ENCODE data around the gene TMIGD1. TPM values are rescaled to one million over a fixed set of nuclear protein-coding genes. Genes with fewer than 3 reads are reported as not detected.

The TMIGD1 gene
- total and polyA plus RNA-seq, 7 experiments from 2014 or later = not detected

DNA sequence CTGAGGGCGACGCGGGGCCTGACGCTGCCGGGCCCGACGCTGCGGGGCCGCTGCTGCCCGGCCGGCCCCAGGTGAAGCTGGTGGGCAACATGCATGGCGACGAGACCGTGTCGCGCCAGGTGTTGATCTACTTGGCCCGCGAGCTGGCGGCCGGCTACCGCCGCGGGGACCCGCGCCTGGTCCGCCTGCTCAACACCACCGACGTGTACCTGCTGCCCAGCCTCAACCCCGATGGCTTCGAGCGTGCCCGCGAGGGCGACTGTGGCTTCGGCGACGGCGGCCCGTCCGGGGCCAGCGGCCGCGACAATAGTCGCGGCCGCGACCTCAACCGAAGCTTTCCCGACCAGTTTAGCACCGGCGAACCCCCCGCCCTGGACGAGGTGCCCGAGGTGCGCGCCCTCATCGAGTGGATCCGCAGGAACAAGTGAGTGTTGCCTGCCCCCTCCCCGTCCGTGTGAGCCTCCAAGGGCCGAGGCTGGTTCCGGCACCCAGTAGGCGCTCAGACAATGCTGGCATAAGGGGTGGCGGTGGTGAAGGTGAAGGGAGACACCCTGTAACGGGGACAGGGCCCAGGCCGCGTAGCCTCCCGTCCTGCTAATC lies 45.5 kb upstream of the TMIGD1 start:
- ATAC-seq (no peak), DNase-seq (peak in 7 of 9 donors; percentile 12 to 43 (median 18))
- no peaks in the 10 kb centered on the region for H3K27me3 Mint-ChIP-seq
- H3K4me1 Mint-ChIP-seq = peaks cover 36 to 69% (median 58%) of the 10 kb centered on the region in 7 donors
- peak overlapping the region; percentile 76 for H3K4me3 ChIP-seq (ENCODE audit: low read length)
- ChIA-PET CTCF (interaction anchor here (0.8 kb wide), 1 partner anchor 34 kb away, joined by 3 read pairs; no protein-coding TSS in a partner anchor), POLR2A (interaction anchor here (1.1 kb wide), 1 partner anchor 15 kb away, joined by 3 read pairs; no protein-coding TSS in a partner anchor)
- peak overlapping the region in 8 of 9 donors; percentile 6 to 82 (median 54) for H3K27ac Mint-ChIP-seq
- H3K36me3 ChIP-seq (ENCODE audit: control insufficient read depth in 2 of 3, insufficient read depth in 3 of 3, low read length in 3 of 3) = peaks cover 0 to 5% (median 0%) of the 10 kb centered on the region in 3 experiments
- H3K27ac ChIP-seq (ENCODE audit: low read depth, low read length) = peak overlapping the region; percentile 81
- H3K4me1 ChIP-seq (ENCODE audit: control insufficient read depth in 2 of 2, insufficient read depth in 2 of 2, low read length in 2 of 2) = peaks cover 20 to 50% of the 10 kb centered on the region in 2 donors
- no peaks in the 10 kb centered on the region for H3K9me3 ChIP-seq (ENCODE audit: control insufficient read depth in 2 of 3, low read length in 3 of 3)
- H3K27me3 ChIP-seq (ENCODE audit: control insufficient read depth in 2 of 2, insufficient read depth in 2 of 2, low read length in 2 of 2) = no peaks in the 10 kb centered on the region
- intact Hi-C loops (cut with micrococcal nuclease) = loop anchor here (2.0 to 10.0 kb wide), 4 partner anchors 47 to 445 kb away; partner anchors contain the start of genes BLMH (in 1 of the 2), CRLF3 (in 1 of the 2) and GOSR1 (in 1 of the 2)
- H3K9me3 Mint-ChIP-seq = peaks cover 0 to 4% (median 0%) of the 10 kb centered on the region in 11 donors
- H3K36me3 Mint-ChIP-seq = peaks cover 0 to 3% (median 0%) of the 10 kb centered on the region in 5 donors
- peak overlapping the region; percentile 80 to 96 (median 90) for H3K4me3 Mint-ChIP-seq

DNA sequence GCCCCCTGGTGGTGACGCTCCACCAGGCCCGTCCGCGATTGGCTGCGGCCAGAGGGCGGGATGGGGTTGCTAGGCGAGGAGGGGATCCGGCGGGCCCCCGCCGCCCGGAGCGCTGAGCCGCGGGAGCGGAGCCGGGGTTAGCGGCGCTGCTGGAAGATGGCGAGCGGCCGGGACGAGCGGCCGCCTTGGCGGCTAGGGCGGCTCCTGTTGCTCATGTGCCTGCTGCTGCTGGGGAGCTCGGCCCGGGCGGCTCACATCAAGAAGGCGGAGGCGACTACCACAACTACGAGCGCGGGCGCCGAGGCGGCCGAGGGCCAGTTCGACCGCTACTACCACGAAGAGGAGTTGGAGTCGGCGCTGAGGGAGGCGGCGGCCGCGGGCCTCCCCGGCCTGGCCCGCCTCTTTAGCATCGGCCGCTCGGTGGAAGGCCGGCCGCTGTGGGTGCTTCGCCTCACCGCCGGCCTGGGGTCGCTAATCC lies 45.0 kb upstream of the TMIGD1 start, which contains the start of gene CPD:
TSS of gene CPD (plus strand) at position 103 of the 478 bp plus-strand sequence. CDS start at position 157, 54 bp downstream.
- H3K27ac ChIP-seq (ENCODE audit: low read depth, low read length) = peak within 1 kb of the TSS; percentile 81
- Mint-ChIP-seq H3K4me3 (peak within 1 kb of the TSS; percentile 90 to 99 (median 94)), H3K9me3 (peaks cover 0 to 4% (median 0%) of the 10 kb centered on the region in 11 donors), H3K36me3 (peaks cover 0 to 3% (median 0%) of the 10 kb centered on the region in 5 donors), H3K27me3 (no peaks in the 10 kb centered on the region), H3K4me1 (peaks cover 36 to 65% (median 55%) of the 10 kb centered on the region in 7 donors), H3K27ac (peak within 1 kb of the TSS; percentile 89 to 98 (median 94))
- H3K9me3 ChIP-seq (ENCODE audit: control insufficient read depth in 2 of 3, low read length in 3 of 3) = no peaks in the 10 kb centered on the region
- peaks cover 0 to 5% (median 0%) of the 10 kb centered on the region in 3 experiments for H3K36me3 ChIP-seq (ENCODE audit: control insufficient read depth in 2 of 3, insufficient read depth in 3 of 3, low read length in 3 of 3)
- H3K4me1 ChIP-seq (ENCODE audit: control insufficient read depth in 2 of 2, insufficient read depth in 2 of 2, low read length in 2 of 2) = peaks cover 20 to 50% of the 10 kb centered on the region in 2 donors
- ChIA-PET POLR2A (interaction anchor here (1.3 to 1.8 kb wide), 3 partner anchors 12 to 39 kb away, joined by 3 to 5 read pairs (median 5); no protein-coding TSS in a partner anchor), CTCF (interaction anchor here (0.8 to 2.9 kb wide), 2 partner anchors 34 to 39 kb away, joined by 3 to 10 read pairs; no protein-coding TSS in a partner anchor)
- DNase-seq (peak; percentile 93 to 99 (median 97)), ATAC-seq (peak; percentile 98)
- no peaks in the 10 kb centered on the region for H3K27me3 ChIP-seq (ENCODE audit: control insufficient read depth in 2 of 2, insufficient read depth in 2 of 2, low read length in 2 of 2)
- intact Hi-C loops (cut with micrococcal nuclease) = loop anchor here (1.0 to 10.0 kb wide), 11 partner anchors 16 to 527 kb away; partner anchors contain the start of genes CRLF3 (in 2 of the 2), GOSR1 (in 2 of the 2), NSRP1 (in 2 of the 2) and BLMH (in 1 of the 2)
- H3K4me3 ChIP-seq (ENCODE audit: low read length) = peak within 1 kb of the TSS; percentile 76

DNA sequence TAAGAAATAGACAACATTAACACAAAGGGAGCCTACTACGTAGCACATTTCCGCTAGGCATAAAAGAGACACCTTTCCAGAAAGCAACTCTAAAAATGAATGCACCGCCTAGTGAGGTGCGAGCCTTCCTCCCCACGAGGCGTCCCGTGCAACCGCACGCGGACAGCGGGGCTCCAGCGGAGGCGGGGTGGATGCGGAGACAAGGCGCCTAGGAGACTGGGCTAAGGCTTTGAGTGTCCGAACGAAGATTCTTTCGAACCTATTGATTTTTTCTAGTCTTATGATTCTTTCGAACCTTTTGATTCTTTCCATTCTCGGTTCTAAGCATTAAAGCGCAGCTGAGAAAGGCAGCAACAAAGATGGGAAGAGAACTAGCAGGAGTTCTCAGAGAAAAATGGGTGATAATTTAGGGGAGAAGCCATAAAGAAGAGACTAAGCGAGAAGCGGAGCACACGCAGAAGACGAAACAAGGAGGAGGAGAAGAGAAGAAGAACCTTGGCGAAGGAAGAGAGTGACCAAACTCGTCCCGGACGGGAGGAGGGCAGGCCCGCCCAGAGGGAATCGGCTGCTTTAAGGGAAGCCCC lies 44.5 kb upstream of the TMIGD1 start:
- Mint-ChIP-seq H3K36me3 (peaks cover 0 to 3% (median 0%) of the 10 kb centered on the region in 5 donors), H3K4me1 (peaks cover 36 to 60% (median 52%) of the 10 kb centered on the region in 7 donors), H3K9me3 (peaks cover 0 to 4% (median 0%) of the 10 kb centered on the region in 11 donors), H3K27ac (peak overlapping the region; percentile 89 to 98 (median 94)), H3K4me3 (peak overlapping the region; percentile 90 to 99 (median 94)), H3K27me3 (no peaks in the 10 kb centered on the region)
- Histone ChIP-seq H3K27me3 (ENCODE audit: control insufficient read depth in 2 of 2, insufficient read depth in 2 of 2, low read length in 2 of 2) (no peaks in the 10 kb centered on the region), H3K36me3 (ENCODE audit: control insufficient read depth in 2 of 3, insufficient read depth in 3 of 3, low read length in 3 of 3) (peaks cover 0 to 5% (median 0%) of the 10 kb centered on the region in 3 experiments), H3K4me3 (ENCODE audit: low read length) (peak overlapping the region; percentile 76), H3K27ac (ENCODE audit: low read depth, low read length) (peak overlapping the region; percentile 81), H3K9me3 (ENCODE audit: control insufficient read depth in 2 of 3, low read length in 3 of 3) (no peaks in the 10 kb centered on the region), H3K4me1 (ENCODE audit: control insufficient read depth in 2 of 2, insufficient read depth in 2 of 2, low read length in 2 of 2) (peaks cover 20 to 50% of the 10 kb centered on the region in 2 donors)
- DNase-seq = peak; percentile 25 to 76 (median 71)
- ChIA-PET POLR2A (interaction anchor here (1.3 to 1.8 kb wide), 3 partner anchors 11 to 38 kb away, joined by 3 to 5 read pairs (median 5); no protein-coding TSS in a partner anchor), CTCF (interaction anchor here (0.8 to 2.9 kb wide), 2 partner anchors 33 to 38 kb away, joined by 3 to 10 read pairs; no protein-coding TSS in a partner anchor)
- ATAC-seq = peak; percentile 58
- intact Hi-C loops (cut with micrococcal nuclease) = loop anchor here (1.0 to 10.0 kb wide), 11 partner anchors 15 to 528 kb away; partner anchors contain the start of genes CRLF3 (in 2 of the 2), GOSR1 (in 2 of the 2), NSRP1 (in 2 of the 2) and BLMH (in 1 of the 2)

DNA sequence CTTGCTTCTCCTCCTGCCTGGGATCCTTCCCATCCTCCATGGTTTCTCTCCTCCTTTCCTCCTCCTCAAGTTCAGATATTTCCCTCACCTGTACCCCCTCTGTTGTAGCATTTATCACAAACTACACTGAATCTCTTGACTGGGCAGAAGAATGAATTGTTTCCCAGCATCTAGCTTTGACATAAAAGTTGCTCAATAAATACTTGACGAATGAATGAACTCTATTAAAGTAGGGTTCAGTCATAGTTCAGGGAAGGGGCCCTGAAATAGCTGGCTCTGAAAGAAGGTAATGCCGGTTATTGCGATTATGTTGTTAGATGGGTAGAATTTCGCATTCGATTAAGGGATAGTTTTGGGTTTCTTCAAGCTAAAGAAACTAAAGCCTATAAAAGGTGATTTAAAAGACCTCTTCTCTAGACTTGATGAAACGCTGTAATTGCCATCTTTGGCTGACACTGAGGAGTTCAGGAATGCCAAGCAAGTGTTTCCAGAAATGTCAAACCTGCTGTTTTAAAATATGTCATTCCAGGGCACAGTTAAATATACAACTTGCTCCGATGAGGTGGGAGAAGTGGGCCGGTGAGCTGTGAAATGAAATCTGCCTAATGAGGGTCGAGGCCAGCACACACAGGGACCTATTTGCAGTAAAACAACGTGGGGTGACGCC lies 43.9 kb upstream of the TMIGD1 start:
- ATAC-seq (no peak), DNase-seq (no peak)
- H3K4me1 Mint-ChIP-seq = peaks cover 33 to 54% (median 47%) of the 10 kb centered on the region in 7 donors
- CTCF ChIA-PET = interaction anchor here (2.9 kb wide), 1 partner anchor 38 kb away, joined by 10 read pairs; no protein-coding TSS in a partner anchor
- H3K27ac ChIP-seq (ENCODE audit: low read depth, low read length) = peak overlapping the region; percentile 81
- peak overlapping the region; percentile 89 to 98 (median 94) for H3K27ac Mint-ChIP-seq
- H3K27me3 Mint-ChIP-seq = no peaks in the 10 kb centered on the region
- H3K4me3 Mint-ChIP-seq = peak overlapping the region; percentile 90 to 99 (median 94)
- H3K36me3 ChIP-seq (ENCODE audit: control insufficient read depth in 2 of 3, insufficient read depth in 3 of 3, low read length in 3 of 3) = peaks cover 0 to 5% (median 0%) of the 10 kb centered on the region in 3 experiments
- H3K9me3 Mint-ChIP-seq = peaks cover 0 to 4% (median 0%) of the 10 kb centered on the region in 11 donors
- POLR2A ChIA-PET = interaction anchor here (1.3 to 1.8 kb wide), 3 partner anchors 11 to 37 kb away, joined by 3 to 5 read pairs (median 5); no protein-coding TSS in a partner anchor
- H3K27me3 ChIP-seq (ENCODE audit: control insufficient read depth in 2 of 2, insufficient read depth in 2 of 2, low read length in 2 of 2) = no peaks in the 10 kb centered on the region
- intact Hi-C loops (cut with micrococcal nuclease) = loop anchor here (1.0 to 10.0 kb wide), 11 partner anchors 14 to 529 kb away; partner anchors contain the start of genes CRLF3 (in 2 of the 2), GOSR1 (in 2 of the 2), NSRP1 (in 2 of the 2) and BLMH (in 1 of the 2)
- no peaks in the 10 kb centered on the region for H3K9me3 ChIP-seq (ENCODE audit: control insufficient read depth in 2 of 3, low read length in 3 of 3)
- peak overlapping the region; percentile 76 for H3K4me3 ChIP-seq (ENCODE audit: low read length)
- H3K4me1 ChIP-seq (ENCODE audit: control insufficient read depth in 2 of 2, insufficient read depth in 2 of 2, low read length in 2 of 2) = peaks cover 20 to 48% of the 10 kb centered on the region in 2 donors
- H3K36me3 Mint-ChIP-seq = peaks cover 0 to 3% (median 0%) of the 10 kb centered on the region in 5 donors

DNA sequence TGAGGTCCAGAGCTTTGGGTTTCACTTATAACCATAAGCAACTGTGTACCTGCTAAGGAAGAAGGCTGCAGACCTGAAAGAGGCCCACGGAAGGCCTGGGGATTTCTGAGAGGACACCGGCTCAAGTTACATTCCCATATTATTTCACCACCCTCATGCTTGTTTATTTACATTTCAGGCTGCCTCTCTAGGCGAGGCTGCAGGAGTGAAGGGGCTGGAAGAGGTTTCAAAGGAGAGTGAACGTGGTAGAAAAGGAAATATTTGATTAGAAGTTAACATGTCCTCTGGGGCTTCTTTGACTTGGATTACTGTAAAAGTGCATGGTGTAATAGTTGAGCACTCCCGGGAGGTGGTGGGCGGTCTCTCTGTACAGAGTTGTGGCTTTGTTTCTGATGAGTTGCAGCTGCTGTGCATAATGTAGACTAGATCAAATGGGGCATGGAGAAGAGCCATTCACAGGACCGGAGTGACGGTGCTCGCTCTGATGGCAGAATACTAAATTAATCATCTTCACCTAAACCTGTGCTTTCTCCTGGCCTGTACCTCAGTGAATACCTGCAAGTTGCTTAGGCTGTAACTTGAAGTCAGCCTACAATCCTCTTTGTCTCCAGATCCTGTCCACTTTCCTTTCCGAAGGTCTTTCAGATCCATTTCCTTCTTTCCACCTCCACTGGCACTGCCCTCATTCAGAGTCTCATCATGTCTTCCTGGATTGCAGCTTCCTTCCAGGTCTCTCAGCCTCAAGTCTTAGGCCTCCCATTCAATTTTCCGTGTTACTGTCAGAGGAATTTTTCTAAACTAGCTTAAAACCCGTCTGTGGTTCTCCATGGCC lies 43.0 kb upstream of the TMIGD1 start:
- CTCF ChIA-PET = interaction anchor here (2.9 kb wide), 1 partner anchor 37 kb away, joined by 10 read pairs; no protein-coding TSS in a partner anchor
- H3K27me3 Mint-ChIP-seq = no peaks in the 10 kb centered on the region
- peaks cover 20 to 39% of the 10 kb centered on the region in 2 donors for H3K4me1 ChIP-seq (ENCODE audit: control insufficient read depth in 2 of 2, insufficient read depth in 2 of 2, low read length in 2 of 2)
- peak overlapping the region in 9 of 10 donors; percentile 9 to 96 (median 44) for H3K4me3 Mint-ChIP-seq
- H3K27ac ChIP-seq (ENCODE audit: low read depth, low read length) = peak overlapping the region; percentile 81
- H3K27ac Mint-ChIP-seq = peak overlapping the region in 8 of 9 donors; percentile 81 to 97 (median 94)
- no peaks in the 10 kb centered on the region for H3K9me3 ChIP-seq (ENCODE audit: control insufficient read depth in 2 of 3, low read length in 3 of 3)
- POLR2A ChIA-PET = interaction anchor here (1.4 to 1.8 kb wide), 3 partner anchors 10 to 15 kb away, joined by 4 to 5 read pairs (median 5); no protein-coding TSS in a partner anchor
- intact Hi-C loops (cut with micrococcal nuclease) = loop anchor here (5.0 to 10.0 kb wide), 2 partner anchors 85 to 448 kb away; partner anchors contain the start of genes BLMH (in 1 of the 2) and CRLF3 (in 1 of the 2)
- peaks cover 0 to 4% (median 0%) of the 10 kb centered on the region in 11 donors for H3K9me3 Mint-ChIP-seq
- H3K4me1 Mint-ChIP-seq = peaks cover 30 to 52% (median 40%) of the 10 kb centered on the region in 7 donors
- H3K27me3 ChIP-seq (ENCODE audit: control insufficient read depth in 2 of 2, insufficient read depth in 2 of 2, low read length in 2 of 2) = no peaks in the 10 kb centered on the region
- H3K36me3 Mint-ChIP-seq = peaks cover 0 to 3% (median 0%) of the 10 kb centered on the region in 5 donors
- peak in 2 of 9 donors; percentile 3 to 51 for DNase-seq
- no peak overlapping the region for H3K4me3 ChIP-seq (ENCODE audit: low read length)
- peaks cover 0 to 5% (median 0%) of the 10 kb centered on the region in 3 experiments for H3K36me3 ChIP-seq (ENCODE audit: control insufficient read depth in 2 of 3, insufficient read depth in 3 of 3, low read length in 3 of 3)
- no peak for ATAC-seq
